Activated CD4-positive, alpha-beta memory T cell treated with anti-CD3 and anti-CD28 coated beads for 36 hours (primary cell): ENCODE data around the gene CTBS. TPM values are rescaled to one million over a fixed set of nuclear protein-coding genes. Genes with fewer than 3 reads are reported as not detected.
A peak's percentile ranks its signal among the peaks of the same experiment; 100 is the strongest.

Experiments
- CTCF ChIA-PET: fragments of 350-600 bp; sonication (Branson Sonifier 250); formaldehyde crosslinking; loops from one replicate; lab custom pipeline; 2021; ENCODE audit warnings: antibody characterized with exemption, inconsistent platforms; lab: Charles Lee
- POLR2A ChIA-PET: fragments of 350-600 bp; sonication (Branson Sonifier 250); formaldehyde crosslinking; loops from one replicate; lab custom pipeline; 2021; ENCODE audit warnings: antibody characterized with exemption; lab: Charles Lee
- DNase-seq: peaks from one replicate; pipeline ENCODE4 v3.0.0-alpha.2; 2020
- H3K27ac Mint-ChIP-seq: one replicate; pipeline ENCODE4 v1.8.0; 2021; ENCODE audit warnings: mixed read lengths
- H3K27me3 Mint-ChIP-seq: one replicate; pipeline ENCODE4 v1.8.0; 2021; ENCODE audit warnings: mixed read lengths
- H3K36me3 Mint-ChIP-seq: one replicate; pipeline ENCODE4 v1.8.0; 2021; ENCODE audit warnings: mixed read lengths
- H3K4me1 Mint-ChIP-seq: one replicate; pipeline ENCODE4 v1.8.0; 2021; ENCODE audit warnings: low read depth, mixed read lengths
- H3K4me3 Mint-ChIP-seq: one replicate; pipeline ENCODE4 v1.8.0; 2021; ENCODE audit warnings: mild to moderate bottlenecking, mixed read lengths
- H3K9me3 Mint-ChIP-seq: one replicate; pipeline ENCODE4 v1.8.0; 2021; ENCODE audit warnings: mixed read lengths
- intact Hi-C: fragments of 100-400 bp; cut with micrococcal nuclease; formaldehyde crosslinking; loops from one replicate; pipeline ENCODE4 v1.15.1; 2023
- total RNA-seq, 2 experiments: library from RNA; stranded (reverse); gene quantifications; one replicate each; pipeline ENCODE4 v1.2.3, GENCODE V29; 2021

CTBS gene, protein sequence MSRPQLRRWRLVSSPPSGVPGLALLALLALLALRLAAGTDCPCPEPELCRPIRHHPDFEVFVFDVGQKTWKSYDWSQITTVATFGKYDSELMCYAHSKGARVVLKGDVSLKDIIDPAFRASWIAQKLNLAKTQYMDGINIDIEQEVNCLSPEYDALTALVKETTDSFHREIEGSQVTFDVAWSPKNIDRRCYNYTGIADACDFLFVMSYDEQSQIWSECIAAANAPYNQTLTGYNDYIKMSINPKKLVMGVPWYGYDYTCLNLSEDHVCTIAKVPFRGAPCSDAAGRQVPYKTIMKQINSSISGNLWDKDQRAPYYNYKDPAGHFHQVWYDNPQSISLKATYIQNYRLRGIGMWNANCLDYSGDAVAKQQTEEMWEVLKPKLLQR
- 10 to 100 TPM; 22.9 to 24.2 TPM for total RNA-seq

DNA sequence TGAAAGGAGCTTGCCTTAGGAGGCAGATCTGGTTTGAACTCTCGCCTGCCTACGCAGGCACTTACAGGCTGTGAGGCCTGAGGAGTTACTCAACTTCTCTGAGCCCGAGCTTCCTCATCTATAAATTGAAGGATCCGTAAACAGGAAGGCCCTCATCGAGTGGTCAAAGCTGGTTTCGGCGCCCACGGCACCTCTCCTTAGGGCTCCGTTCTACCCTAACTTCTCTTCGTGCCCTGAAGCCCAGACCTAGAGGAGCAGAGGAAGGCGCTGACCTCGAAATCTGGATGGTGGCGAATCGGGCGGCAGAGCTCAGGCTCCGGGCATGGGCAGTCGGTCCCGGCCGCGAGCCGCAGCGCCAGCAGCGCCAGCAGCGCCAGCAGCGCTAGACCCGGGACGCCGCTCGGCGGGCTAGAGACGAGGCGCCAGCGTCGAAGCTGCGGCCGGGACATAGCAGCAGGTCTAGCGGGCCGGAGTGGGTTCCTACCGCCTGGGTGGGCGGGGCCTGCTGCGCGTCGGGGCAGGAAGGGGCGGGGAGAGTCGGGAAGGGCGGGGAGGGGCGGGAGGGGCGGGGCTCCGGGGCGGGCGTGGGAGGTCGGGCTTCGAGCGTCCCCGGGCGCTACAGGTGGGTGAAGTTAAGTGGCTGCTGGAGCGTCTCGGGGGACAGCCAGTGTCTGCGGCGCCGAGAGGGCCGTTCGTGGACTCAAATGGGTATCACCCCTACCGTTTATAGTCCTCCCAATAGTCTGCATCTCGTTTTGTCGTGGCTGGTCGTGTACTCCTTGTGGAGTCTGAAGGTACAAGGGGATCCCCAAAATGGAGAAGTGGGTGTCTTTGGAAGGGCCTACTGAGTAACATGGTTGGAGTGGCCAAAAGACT lies at the start of gene CTBS:
CTBS (minus strand) TSS at position 474 of the 876 bp plus-strand sequence; CDS start at position 449, 25 bp downstream.
- CTCF ChIA-PET: interaction anchor here (0.8 to 3.3 kb wide), 10 partner anchors 15 to 429 kb away, joined by 3 to 38 read pairs (median 6); partner anchors contain the start of genes GNG5, RPF1 and SPATA1
- DNase-seq: peak; percentile 90
- H3K4me3 Mint-ChIP-seq: peak within 1 kb of the TSS; percentile 98
- H3K27me3 Mint-ChIP-seq: peaks cover 1% of the 10 kb centered on the region
- H3K4me1 Mint-ChIP-seq: peaks cover 35% of the 10 kb centered on the region
- no peaks in the 10 kb centered on the region for H3K9me3 Mint-ChIP-seq
- H3K36me3 Mint-ChIP-seq: peaks cover 35% of the 10 kb centered on the region
- POLR2A ChIA-PET: interaction anchor here (0.6 to 3.2 kb wide), 16 partner anchors 9 to 1072 kb away, joined by 3 to 83 read pairs (median 4); partner anchors contain the start of genes BCL10, C1orf52, GNG5 and PRKACB
- peak within 1 kb of the TSS; percentile 100 for H3K27ac Mint-ChIP-seq
- intact Hi-C loops: loop anchor here (1.0 to 5.0 kb wide), 10 partner anchors 25 to 703 kb away; partner anchors contain the start of genes BCL10, GNG5, MCOLN2 and PRKACB

DNA sequence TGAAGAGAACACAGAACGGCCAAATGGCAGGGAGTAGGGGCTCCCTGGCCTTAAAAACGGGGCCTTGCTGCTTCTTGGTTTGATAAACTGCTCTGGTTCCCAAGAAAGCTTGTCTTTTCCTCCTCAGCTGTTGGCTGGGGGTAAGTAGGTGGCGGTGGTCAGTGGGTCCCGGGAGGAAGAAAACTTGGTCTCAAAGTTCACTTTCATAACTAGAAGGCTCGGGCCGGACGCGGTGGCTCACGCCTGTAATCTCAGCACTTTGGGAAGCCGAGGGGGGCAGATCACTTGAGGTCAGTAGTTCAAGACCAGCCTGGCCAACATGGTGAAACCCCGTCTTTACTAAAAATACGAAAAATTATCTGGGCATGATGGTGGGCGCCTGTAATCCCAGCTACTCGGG lies 47.3 kb upstream of the CTBS start:
- peaks cover 3% of the 10 kb centered on the region for H3K27me3 Mint-ChIP-seq
- CTCF ChIA-PET: interaction anchor here (0.7 to 3.8 kb wide), 11 partner anchors 48 to 477 kb away, joined by 3 to 38 read pairs (median 4); partner anchors contain the start of genes CTBS, PRKACB and RPF1
- H3K4me1 Mint-ChIP-seq: peaks cover 19% of the 10 kb centered on the region
- POLR2A ChIA-PET: interaction anchor here (0.6 to 3.3 kb wide), 2 partner anchors 48 to 521 kb away, joined by 3 to 36 read pairs; partner anchors contain the start of gene CTBS
- intact Hi-C loops: loop anchor here (1.0 to 10.0 kb wide), 6 partner anchors 69 to 687 kb away; partner anchors contain the start of gene SSX2IP
- H3K9me3 Mint-ChIP-seq: no peaks in the 10 kb centered on the region
- DNase-seq: no peak
- H3K27ac Mint-ChIP-seq: no peak overlapping the region
- H3K36me3 Mint-ChIP-seq: no peaks in the 10 kb centered on the region
- H3K4me3 Mint-ChIP-seq: no peak overlapping the region

DNA sequence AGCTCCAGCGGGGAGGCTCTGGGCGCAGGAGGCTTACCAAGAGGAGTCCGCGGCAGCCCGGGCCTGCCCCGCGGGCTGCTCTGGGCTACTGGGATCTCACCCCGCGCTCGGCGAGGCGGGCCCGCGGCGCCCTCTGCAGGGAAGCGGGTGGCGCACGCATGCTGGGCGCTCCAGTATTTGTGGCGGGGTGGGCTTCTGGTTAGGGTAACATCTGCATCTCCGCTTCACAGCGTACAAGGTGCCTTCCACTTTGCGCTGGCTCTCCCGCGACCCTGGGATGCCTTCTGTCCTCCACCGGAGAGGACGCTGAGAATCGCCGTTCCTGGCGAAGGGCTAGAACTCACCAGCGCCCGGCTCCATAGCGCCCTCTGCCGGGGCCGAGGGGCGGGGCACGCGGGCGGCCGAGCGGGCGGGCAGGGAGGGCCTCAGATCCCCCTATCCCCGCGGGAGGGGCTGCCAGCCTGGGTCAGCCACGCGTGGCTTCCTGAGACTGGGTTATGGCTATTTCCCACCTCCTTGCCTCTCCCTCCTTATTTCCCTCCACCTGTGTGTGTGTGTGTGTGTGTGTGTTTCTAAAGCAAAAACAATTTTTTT lies 46.6 kb upstream of the CTBS start:
- intact Hi-C loops: loop anchor here (1.0 to 10.0 kb wide), 7 partner anchors 69 to 686 kb away; partner anchors contain the start of genes RPF1 and SSX2IP
- Mint-ChIP-seq H3K36me3 (no peaks in the 10 kb centered on the region), H3K27me3 (peaks cover 1% of the 10 kb centered on the region), H3K9me3 (no peaks in the 10 kb centered on the region), H3K27ac (peak overlapping the region; percentile 85), H3K4me1 (peaks cover 19% of the 10 kb centered on the region), H3K4me3 (peak overlapping the region; percentile 90)
- DNase-seq: peak; percentile 87
- CTCF ChIA-PET: interaction anchor here (0.6 to 3.8 kb wide), 42 partner anchors 9 to 479 kb away, joined by 3 to 51 read pairs (median 4); partner anchors contain the start of genes CTBS, GNG5, PRKACB and RPF1
- POLR2A ChIA-PET: interaction anchor here (1.2 to 3.3 kb wide), 2 partner anchors 47 to 115 kb away, joined by 7 to 36 read pairs; partner anchors contain the start of genes CTBS, GNG5 and SPATA1

DNA sequence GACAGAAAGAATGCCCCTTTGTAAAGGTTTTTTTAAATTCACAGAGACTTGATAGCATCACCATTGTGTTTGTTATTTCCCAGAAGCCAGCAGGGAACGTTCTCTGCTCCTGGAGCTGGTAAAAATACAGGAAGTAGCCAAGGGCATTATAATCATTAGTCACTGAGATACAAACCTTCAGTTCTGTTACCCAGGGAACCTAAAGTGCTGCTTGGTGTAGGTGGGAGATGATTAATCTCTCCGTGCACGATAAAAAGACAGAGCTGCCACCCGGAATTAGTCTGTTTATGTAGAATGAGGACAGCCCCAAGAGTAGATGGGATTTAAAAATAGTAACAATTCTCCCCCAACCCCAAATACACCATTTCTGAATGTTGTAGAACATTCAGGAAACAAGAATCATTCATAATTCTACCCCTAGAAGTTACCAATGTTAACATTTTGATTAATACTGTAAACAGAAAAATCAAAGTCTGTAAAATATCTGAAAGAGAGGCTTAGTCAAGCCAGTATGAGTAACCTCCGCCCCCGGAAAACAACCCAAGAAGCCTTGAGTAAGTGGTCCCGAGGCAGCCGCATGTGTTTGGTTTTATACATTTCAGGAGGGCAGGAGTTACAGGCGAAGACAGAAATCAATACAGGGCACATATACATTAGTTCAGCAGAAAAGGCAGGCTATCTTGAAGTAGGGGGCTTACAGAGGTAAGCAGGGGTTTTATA lies 45.3 kb upstream of the CTBS start:
- no peaks in the 10 kb centered on the region for H3K36me3 Mint-ChIP-seq
- intact Hi-C loops: loop anchor here (1.0 to 10.0 kb wide), 8 partner anchors 20 to 685 kb away; partner anchors contain the start of genes GNG5, RPF1 and SPATA1
- ChIA-PET POLR2A (interaction anchor here (1.0 to 3.3 kb wide), 7 partner anchors 12 to 177 kb away, joined by 3 to 36 read pairs (median 6); partner anchors contain the start of genes CTBS, GNG5 and SPATA1), CTCF (interaction anchor here (0.9 to 3.8 kb wide), 29 partner anchors 10 to 475 kb away, joined by 3 to 51 read pairs (median 5); partner anchors contain the start of genes CTBS, GNG5, PRKACB and RPF1)
- peaks cover 4% of the 10 kb centered on the region for H3K9me3 Mint-ChIP-seq
- H3K4me3 Mint-ChIP-seq: peak overlapping the region; percentile 59
- H3K4me1 Mint-ChIP-seq: peaks cover 19% of the 10 kb centered on the region
- H3K27ac Mint-ChIP-seq: peak overlapping the region; percentile 81
- H3K27me3 Mint-ChIP-seq: peaks cover 3% of the 10 kb centered on the region
- DNase-seq: peak; percentile 83

DNA sequence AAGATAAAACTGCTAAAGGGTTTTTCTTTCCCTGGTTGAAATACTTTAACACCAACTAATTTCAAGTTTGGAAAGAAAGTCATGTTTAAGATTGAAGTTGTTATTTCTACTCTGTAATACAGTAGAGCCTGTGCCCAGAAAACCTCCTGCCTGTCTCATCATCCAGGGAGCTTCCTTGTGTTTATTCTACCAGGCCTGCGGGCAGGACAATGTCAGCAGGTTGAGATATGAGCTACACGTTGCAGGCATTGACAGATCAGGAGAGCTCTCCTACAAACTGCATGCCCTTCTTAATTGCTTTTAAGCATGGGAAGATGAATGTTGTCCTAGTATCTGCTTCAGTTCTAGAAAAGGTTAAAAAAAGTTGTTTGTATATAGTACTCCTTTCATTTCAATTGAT lies 43.1 kb upstream of the CTBS start:
- peaks cover 3% of the 10 kb centered on the region for H3K27me3 Mint-ChIP-seq
- ChIA-PET POLR2A (no interaction called here), CTCF (no interaction called here)
- peaks cover 6% of the 10 kb centered on the region for H3K36me3 Mint-ChIP-seq
- no peak overlapping the region for H3K27ac Mint-ChIP-seq
- intact Hi-C loops: no loop called here
- peaks cover 17% of the 10 kb centered on the region for H3K4me1 Mint-ChIP-seq
- H3K9me3 Mint-ChIP-seq: peaks cover 13% of the 10 kb centered on the region
- no peak for DNase-seq
- H3K4me3 Mint-ChIP-seq: no peak overlapping the region

DNA sequence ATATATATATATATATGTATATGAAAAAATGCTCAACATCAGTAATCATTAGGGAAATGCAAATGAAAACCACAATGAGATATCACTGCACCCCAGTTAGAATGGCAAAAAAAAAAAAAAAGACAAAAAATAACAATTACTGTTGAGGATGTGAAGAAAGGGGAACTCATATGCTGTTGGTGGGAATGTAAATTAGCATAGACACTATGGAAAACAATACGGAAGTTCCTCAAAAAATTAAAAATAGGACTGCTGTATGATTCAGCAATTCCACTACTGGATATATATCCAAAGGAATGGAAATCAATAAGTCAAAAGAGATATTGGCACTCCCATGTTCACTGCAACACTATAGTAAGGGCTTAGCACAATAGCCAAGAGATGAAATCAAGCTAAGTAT lies 41.5 kb upstream of the CTBS start:
- Mint-ChIP-seq H3K9me3 (peaks cover 14% of the 10 kb centered on the region), H3K4me3 (no peak overlapping the region), H3K27ac (no peak overlapping the region), H3K36me3 (peaks cover 6% of the 10 kb centered on the region), H3K4me1 (peaks cover 20% of the 10 kb centered on the region), H3K27me3 (peaks cover 5% of the 10 kb centered on the region)
- no peak for DNase-seq
- ChIA-PET POLR2A (no interaction called here), CTCF (interaction anchor here (1.2 kb wide), 1 partner anchor 173 kb away, joined by 3 read pairs; no protein-coding TSS in a partner anchor)
- intact Hi-C loops: no loop called here

DNA sequence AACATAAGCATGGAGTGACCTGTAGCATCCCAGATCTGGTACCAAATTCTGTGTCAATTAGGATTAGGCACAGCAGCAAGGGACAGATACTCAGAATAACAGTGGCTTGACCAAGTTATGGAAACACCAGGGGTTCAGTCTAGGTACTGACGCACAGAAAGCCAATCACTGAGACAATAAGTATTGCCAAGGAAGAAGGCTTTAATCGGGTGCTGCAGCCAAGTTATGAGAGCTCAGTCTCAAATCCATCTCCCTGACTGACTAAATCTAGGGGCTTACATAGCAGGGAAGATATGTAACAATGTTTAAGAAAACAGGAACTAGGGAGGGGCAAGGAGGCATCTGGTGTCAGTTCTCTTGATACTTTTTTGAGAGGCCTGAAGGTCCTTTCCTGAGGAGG lies 39.6 kb upstream of the CTBS start:
- intact Hi-C loops: no loop called here
- Mint-ChIP-seq H3K27me3 (peaks cover 4% of the 10 kb centered on the region), H3K9me3 (peaks cover 19% of the 10 kb centered on the region), H3K4me3 (no peak overlapping the region), H3K4me1 (peaks cover 8% of the 10 kb centered on the region), H3K36me3 (peaks cover 6% of the 10 kb centered on the region), H3K27ac (no peak overlapping the region)
- ChIA-PET CTCF (interaction anchor here (1.0 kb wide), 1 partner anchor 158 kb away, joined by 3 read pairs; no protein-coding TSS in a partner anchor), POLR2A (no interaction called here)
- DNase-seq: no peak

DNA sequence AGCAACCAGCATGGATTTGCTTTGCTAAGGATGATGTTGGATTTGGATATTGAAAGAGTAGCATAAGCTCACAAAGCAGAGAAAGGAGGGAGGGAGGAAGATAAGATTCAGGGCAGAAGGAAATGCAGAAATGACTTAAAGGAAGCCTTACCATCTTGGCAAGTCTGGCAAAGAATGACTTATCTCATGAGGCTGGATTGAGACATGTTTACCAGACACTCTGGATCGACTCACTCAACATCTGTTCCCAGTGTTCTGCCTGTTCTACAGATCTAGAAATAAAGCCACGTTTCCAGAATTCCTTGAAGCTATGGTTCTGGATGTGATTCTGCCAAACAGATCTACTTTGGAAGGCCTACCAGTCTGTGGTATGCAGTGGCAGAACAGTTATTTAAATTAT lies 38.8 kb upstream of the CTBS start:
- Mint-ChIP-seq H3K4me1 (peaks cover 8% of the 10 kb centered on the region), H3K36me3 (peaks cover 6% of the 10 kb centered on the region), H3K27ac (no peak overlapping the region), H3K4me3 (no peak overlapping the region), H3K9me3 (peaks cover 19% of the 10 kb centered on the region), H3K27me3 (peaks cover 4% of the 10 kb centered on the region)
- DNase-seq: no peak
- CTCF ChIA-PET: interaction anchor here (1.0 kb wide), 1 partner anchor 159 kb away, joined by 3 read pairs; no protein-coding TSS in a partner anchor
- intact Hi-C loops: no loop called here
- POLR2A ChIA-PET: no interaction called here

DNA sequence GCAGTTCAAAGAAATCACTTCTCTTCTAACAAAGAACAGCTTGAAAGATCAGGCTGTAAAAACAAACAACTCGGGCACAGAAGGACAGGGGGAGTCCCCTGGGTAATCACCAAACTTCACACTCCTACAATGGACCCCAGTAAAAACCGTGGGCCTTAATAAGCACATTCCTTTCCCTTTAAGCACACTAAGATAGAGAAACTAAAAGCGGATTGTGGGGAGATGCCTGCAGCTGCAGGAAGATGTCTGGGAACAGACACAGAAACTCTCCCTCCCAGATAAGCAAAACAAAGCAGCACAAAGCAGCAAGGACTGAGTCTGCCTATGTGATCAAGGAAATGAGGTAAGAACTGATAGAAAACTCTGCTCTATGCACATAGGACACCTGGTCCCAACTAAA lies 37.6 kb upstream of the CTBS start:
- no peak for DNase-seq
- ChIA-PET POLR2A (no interaction called here), CTCF (interaction anchor here (1.3 to 1.5 kb wide), 2 partner anchors 9 to 113 kb away, joined by 4 to 6 read pairs; no protein-coding TSS in a partner anchor)
- intact Hi-C loops: no loop called here
- peaks cover 4% of the 10 kb centered on the region for H3K27me3 Mint-ChIP-seq
- H3K27ac Mint-ChIP-seq: peak overlapping the region; percentile 54
- H3K4me3 Mint-ChIP-seq: no peak overlapping the region
- H3K9me3 Mint-ChIP-seq: peaks cover 19% of the 10 kb centered on the region
- H3K36me3 Mint-ChIP-seq: peaks cover 6% of the 10 kb centered on the region
- peaks cover 8% of the 10 kb centered on the region for H3K4me1 Mint-ChIP-seq

DNA sequence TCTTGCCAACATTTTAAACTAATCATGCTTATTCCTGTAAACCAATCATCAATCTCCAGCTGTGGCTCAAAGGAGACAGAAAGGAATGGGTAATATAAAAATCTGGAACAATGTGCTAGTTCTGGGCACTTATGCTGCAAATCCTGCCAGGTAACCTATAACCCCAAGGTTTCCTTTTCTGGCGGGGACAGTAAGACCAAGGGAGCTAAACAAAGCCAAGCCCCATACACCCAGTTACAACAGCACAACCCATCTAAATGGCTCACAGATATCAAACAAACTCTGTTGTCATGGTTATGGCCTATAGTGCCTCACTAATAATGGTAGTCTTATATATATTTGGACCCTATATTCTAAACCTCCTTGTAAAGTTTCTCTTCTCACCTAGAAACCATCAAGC lies 36.9 kb upstream of the CTBS start:
- intact Hi-C loops: no loop called here
- Mint-ChIP-seq H3K27me3 (peaks cover 4% of the 10 kb centered on the region), H3K36me3 (peaks cover 11% of the 10 kb centered on the region), H3K4me1 (peaks cover 8% of the 10 kb centered on the region), H3K4me3 (no peak overlapping the region), H3K9me3 (peaks cover 25% of the 10 kb centered on the region), H3K27ac (no peak overlapping the region)
- ChIA-PET CTCF (interaction anchor here (0.6 to 1.5 kb wide), 4 partner anchors 9 to 113 kb away, joined by 3 to 6 read pairs (median 4); no protein-coding TSS in a partner anchor), POLR2A (no interaction called here)
- DNase-seq: no peak
